ENCODE measurements around the gene KCTD19.

The KCTD19 gene

GRCh38 chr16:67296420-67296819 is 30.1 kb downstream of the KCTD19 start:
- no peak for TF ChIP-seq CTCF (IDR thresholded peaks at IDR 0.05; ENCODE audit: borderline replicate concordance, insufficient read depth, low read depth, low read length)
- no peak overlapping the region for H3K4me3 ChIP-seq (ENCODE audit: low read depth, low read length)

GRCh38 chr16:67294938-67295361 is 31.6 kb downstream of the KCTD19 start:
- H3K4me3 ChIP-seq (ENCODE audit: low read depth, low read length) = no peak overlapping the region

GRCh38 chr16:67294171-67294757 is 32.3 kb downstream of the KCTD19 start:
- H3K4me3 ChIP-seq (ENCODE audit: low read depth, low read length) = no peak overlapping the region
- no peak for TF ChIP-seq CTCF (IDR thresholded peaks at IDR 0.05; ENCODE audit: borderline replicate concordance, insufficient read depth, low read depth, low read length)

More at GRCh38 chr16:67294938-67295361, 31.6 kb downstream of the KCTD19 start:
- TF ChIP-seq CTCF (IDR thresholded peaks at IDR 0.05; ENCODE audit: borderline replicate concordance, insufficient read depth, low read depth, low read length) = no peak

GRCh38 chr16:67291461-67291860 is 35.1 kb downstream of the KCTD19 start:
- no peak for TF ChIP-seq CTCF (IDR thresholded peaks at IDR 0.05; ENCODE audit: borderline replicate concordance, insufficient read depth, low read depth, low read length)
- H3K4me3 ChIP-seq (ENCODE audit: low read depth, low read length) = no peak overlapping the region

GRCh38 chr16:67287960-67288359 is 38.6 kb downstream of the KCTD19 start:
- H3K4me3 ChIP-seq (ENCODE audit: low read depth, low read length) = no peak overlapping the region
- no peak for TF ChIP-seq CTCF (IDR thresholded peaks at IDR 0.05; ENCODE audit: borderline replicate concordance, insufficient read depth, low read depth, low read length)

- no peak for TF ChIP-seq CTCF (IDR thresholded peaks at IDR 0.05; ENCODE audit: borderline replicate concordance, insufficient read depth, low read depth, low read length)
- no peak overlapping the region for H3K4me3 ChIP-seq (ENCODE audit: low read depth, low read length)
Observed at GRCh38 chr16:67286441-67287235, 39.9 kb downstream of the KCTD19 start.

Measured in GM12875 (cell line).